AG20443 (cell line): ENCODE measurements around the gene CPT2.

Experiments used
- DNase-seq: peaks from one replicate; pipeline ENCODE4 v3.0.0; 2012; ENCODE audit warnings: low spot score, mixed read lengths

CPT2 gene

DNA sequence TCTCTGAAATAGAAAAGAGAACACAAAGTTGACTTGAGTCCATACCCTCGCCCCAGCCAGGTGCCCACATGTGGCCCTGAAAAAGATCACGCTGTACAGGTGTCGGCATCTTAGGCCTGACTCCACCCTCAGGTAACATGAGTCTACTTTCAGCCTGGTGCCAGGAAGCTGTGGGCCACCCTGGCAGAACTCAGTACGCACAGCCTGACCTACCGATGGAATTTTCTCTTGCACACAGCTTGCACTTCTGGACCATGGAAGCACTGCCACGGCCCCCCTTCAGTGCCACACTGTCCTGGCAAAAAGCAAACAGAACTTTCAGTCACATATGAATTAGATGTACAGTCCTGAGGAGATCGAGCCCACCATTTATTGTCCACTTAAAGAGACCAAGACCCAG is 21.6 kb downstream of the CPT2 start:
- DNase-seq: no peak

DNA sequence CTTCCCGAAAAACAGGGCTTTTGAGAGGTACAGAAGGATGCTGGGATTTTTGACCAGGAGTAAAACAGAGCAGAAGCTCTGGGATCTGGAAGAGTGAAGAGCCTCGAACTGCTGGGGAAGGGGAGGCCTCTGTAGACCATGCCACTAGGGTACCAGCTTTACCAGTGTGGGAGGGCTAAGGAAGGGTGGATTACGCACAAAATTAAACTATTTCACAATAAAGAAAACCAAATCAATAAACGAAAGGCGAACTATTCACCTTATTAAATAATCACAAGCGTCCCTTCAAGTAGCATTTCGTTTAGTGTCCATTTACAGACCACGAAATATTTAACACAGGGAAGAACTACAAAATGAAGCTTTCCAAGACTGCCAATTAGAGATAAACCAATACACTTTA is 23.1 kb downstream of the CPT2 start:
- no peak for DNase-seq

DNA sequence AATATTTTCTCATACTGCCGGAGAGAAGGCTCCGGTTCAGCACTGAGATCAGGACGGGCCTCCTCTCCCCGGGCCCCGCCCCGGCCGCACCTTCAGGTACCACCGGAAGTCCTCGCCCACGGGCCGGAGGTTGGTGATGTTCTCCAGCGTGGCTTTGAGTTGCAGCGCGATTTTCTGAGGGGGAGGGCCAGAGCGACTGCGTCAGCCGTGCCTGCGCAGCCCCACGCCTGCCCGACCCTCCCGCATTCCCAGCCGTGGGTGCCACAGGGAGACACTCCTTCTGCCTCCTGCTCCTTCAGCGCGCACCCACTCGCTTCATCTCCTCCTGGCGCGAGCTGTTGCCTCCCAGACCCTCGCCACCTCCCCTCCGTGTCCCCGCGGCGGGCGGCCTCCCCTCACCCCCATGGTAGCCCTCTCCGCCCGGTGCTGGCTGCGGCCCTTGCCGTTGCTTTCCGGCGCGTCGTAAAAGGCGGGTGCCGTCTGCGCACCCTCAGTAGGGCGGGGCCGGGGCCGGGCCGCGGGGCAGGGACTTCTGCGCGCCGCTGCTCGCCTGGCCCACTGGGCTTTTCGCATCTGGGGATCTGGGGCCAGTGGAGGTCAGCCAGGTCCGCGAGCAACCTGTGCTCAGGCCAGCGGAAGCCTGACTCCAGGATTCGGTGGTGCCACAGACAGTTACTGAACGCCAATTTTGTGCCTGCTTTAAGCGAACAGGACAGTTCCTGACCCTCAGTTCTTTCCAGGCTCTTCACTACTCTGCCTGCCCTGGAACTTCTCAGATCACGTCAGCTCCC is 23.7 kb downstream of the CPT2 start, which contains the start of gene CZIB:
CZIB (minus strand) TSS at position 464 of the 791 bp plus-strand sequence; CDS start at position 405, 59 bp downstream.
- peak; percentile 98 for DNase-seq

DNA sequence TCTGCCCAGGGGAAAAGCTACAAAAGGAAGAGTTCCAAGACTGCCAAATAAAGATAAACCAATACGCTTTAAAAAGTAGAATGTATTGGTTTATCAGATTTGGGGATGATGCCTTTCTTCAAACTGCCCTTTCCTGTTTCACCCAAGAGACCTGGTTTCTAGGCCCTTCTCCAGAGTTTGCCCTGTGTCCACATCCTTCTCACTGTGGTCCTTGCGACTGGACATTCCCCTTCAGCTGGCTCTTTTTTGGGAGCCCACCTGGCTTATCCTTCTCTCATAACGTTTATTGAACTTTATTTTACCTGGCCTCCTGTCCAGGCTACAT is 24.3 kb downstream of the CPT2 start:
- no peak for DNase-seq

DNA sequence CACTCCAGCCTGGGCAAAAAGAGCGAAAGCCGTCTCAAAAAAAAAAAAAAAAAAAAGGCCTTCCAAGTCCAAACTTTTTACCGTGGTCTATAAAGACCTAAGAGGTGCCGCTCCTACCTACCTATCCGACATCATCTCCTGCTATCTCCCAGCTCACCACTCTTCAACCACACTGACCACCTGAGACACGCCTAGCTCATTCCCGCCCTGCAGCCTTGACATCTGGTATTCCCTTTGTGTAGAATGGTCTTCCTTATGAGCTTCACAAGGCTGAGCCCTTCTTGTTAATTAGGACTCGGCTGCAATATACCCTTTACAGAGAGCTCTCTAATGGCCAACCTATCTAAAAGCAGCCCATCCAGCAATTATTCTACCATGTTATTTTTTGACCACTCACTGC is 41.0 kb downstream of the CPT2 start:
- DNase-seq: no peak

- DNase-seq: peak; percentile 99
Observed at GRCh38 chr1:53238197-53239155, 41.9 kb downstream of the CPT2 start, which contains the start of gene MAGOH. TSS of gene MAGOH (minus strand) at chr1:53238518. CDS start at chr1:53238448, 70 bp downstream.

GRCh38 chr1:53241828-53242227 is 45.2 kb downstream of the CPT2 start:
- DNase-seq: no peak

- no peak for DNase-seq
Observed at GRCh38 chr1:53242381-53242780, 45.8 kb downstream of the CPT2 start.

DNA sequence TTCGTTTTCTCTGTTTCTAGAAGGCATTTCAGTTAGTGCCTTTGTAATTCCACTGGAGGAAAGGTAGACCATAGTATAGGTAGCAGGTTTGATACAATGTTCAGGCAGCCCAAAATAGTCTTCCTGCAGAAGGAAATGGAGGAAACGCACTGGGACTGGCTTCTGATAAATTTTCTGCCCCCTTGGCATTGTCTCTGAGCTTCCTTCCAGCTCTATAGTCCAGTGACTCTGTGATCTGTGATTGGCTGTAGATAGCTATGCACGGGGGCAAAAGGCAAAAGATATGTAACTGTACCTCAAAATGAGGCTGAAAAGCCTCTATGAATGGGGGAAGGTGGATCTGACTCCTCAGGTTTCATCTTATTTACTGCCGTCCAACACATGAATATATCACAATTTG is 47.5 kb downstream of the CPT2 start:
- no peak for DNase-seq

DNA sequence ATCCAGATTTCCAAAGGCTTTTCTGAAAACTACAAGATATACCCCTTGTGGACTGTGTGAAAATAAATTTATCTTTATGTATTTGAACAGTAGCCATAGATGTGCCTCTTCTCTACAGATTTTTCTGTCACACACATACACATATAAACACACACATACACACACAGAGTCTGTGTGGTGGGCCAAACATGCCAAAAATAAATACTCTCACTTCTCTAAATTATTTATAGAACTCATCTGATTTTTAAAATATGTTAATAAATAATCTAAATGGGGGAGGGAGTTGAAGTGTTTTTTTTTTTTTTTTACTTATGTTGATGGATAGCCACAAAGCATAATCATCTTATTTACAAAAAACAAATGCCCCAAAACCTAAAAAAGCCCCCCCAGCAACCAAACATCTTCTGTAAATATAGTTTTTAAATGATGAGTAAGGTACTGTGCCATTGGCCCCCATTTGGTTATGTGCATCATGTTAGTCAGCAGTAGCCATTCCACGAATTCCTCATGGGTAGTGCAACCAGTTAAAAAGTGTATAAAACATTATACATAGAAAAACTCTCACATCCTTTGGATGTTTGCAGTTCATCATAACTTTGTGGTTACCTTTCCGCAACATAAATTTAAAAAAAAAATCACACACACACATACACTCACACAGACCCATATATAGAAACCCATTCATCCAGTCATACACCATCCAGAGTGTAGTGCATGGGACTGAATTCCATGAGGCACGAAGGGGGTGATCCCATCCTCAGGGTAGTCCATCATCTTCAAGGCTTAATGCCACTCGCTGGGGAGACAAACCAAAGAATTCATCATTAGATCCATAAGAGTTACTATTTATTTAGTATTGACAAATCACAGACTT is 49.9 kb downstream of the CPT2 start:
- peak; percentile 69 for DNase-seq

DNA sequence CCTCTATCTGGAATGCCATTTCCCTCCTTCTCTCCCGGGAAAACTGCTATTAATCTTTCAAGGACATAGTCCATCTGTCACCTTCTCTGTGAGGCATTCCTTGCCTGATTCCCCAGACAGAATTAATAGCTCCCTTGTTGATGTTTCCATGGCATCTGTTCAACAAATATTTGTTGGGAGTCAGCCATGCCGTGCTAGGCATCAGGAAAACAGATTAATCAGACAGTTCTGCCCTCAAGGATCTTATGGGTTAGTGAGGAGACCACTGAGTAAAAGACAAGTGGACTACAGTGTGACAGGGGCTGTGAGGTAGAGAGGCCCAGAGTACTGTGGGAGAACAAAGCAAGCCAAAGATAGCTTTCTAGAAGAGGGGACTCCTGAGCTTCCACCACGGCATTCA is 53.1 kb downstream of the CPT2 start:
- no peak for DNase-seq

DNA sequence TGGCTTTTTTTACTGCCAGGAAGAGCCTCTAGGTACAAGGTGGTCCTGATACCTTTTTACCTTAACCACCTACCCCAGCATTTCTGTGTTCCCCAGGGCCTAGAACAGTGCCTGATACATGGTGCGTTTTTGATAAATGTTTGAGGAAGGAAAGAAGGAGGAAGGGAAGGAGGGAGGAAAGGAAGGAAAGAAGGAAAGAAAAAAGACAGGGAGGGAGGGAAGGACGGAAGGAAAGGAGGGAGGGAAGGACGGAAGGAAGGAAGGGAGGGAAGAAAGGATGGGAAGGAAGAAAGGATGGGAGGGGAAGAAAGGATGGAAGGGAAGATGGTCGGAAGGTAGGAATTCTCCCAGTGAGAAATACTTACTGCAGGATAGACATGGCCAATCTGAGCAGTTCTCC is 53.7 kb downstream of the CPT2 start:
- no peak for DNase-seq

GRCh38 chr1:53254011-53254640 is 57.5 kb downstream of the CPT2 start:
- no peak for DNase-seq

GRCh38 chr1:53255031-53255430 is 58.4 kb downstream of the CPT2 start:
- DNase-seq: no peak

GRCh38 chr1:53256511-53257453 is 60.2 kb downstream of the CPT2 start:
- no peak for DNase-seq

GRCh38 chr1:53257454-53258081 is 60.9 kb downstream of the CPT2 start:
- no peak for DNase-seq

GRCh38 chr1:53258216-53258615 is 61.6 kb downstream of the CPT2 start:
- DNase-seq: no peak

- DNase-seq: no peak
Observed at GRCh38 chr1:53259932-53260331, 63.3 kb downstream of the CPT2 start.

DNA sequence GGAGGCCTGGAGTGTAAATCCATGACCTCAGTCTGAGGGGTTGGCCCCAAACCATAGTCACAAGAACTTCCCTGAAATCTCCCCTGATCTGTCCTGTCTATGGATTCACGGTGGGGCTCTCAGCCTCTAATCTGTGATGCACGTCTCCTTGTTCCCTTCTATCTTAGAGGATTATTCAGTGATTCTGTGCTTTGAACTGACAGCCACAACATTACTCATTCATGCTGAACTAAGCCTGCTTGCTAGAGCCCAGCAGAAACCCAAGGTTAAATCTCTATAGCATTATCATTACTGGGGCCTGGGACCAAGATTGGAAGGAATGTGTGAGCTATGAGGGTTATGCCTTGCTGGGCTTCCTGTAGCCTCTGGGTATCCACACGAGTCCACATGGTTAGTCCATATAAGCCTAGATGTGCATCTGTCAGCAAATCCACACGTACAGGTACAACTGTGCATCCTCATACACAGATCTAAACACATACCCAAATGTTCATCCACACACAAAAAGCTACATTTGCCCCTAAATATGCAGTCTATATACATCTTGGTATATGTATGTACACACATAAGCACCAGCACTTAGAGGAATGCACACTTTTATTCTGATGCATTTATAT is 64.1 kb downstream of the CPT2 start:
- DNase-seq: no peak
